Embryonic facial prominence (tissue), 1 donor: ENCODE data around the gene ADCY4.

ENCODE experiments used
- DNase-seq: peaks from one replicate; pipeline ENCODE4 v3.0.0-alpha.2; 2016; ENCODE audit errors: extremely low spot score

ADCY4 gene

DNA sequence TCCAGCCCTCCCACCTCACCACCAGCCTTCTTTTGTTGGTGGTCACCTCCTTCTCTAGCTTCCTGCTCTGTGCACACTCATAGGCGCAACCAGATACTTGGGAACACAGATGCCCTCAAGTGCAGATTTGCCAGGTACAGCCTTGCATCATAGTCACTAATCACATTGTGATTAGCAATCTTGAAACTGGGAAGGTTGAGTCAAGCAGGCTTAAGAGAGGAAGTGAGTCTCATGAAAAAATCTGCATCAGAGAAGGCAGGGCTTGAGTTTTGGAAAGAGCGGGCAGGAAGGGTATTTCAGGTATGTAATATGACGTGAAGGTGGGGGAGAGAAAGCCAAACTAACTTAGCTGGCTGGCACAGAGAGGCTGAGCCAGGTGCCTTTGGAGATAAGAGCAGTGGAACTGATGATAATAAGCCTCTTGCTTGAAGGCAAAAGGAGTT is 60.7 kb downstream of the ADCY4 start:
- DNase-seq: no peak

DNA sequence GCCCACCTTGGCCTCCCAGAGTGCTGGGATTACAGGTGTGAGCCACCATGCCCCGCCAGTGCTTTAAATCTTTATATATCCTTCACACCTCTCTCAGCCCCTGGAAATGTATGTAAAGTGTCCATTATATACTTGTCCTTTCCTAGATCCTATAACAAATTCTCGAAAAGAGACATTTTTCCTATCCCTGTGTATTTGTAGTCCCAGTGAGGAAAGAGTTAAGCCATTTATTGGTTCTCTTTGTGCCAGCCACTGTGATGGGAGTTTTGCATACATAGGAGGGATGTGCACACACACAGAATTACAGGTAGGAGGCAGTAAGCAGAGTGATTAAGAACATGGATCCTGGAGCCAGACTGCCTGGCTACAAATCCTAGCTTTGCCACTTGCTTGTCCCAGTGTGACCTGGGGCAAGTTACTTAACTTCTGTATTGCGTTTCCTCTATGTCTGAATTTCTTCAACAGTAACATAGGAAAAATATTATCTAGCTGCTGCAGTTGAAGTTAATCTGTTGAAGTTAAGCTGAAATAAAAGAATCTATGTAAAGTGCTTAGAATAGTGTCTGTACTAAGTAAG is 61.4 kb downstream of the ADCY4 start:
- no peak for DNase-seq

GRCh38 chr14:24272467-24272866 is 62.4 kb downstream of the ADCY4 start:
- no peak for DNase-seq

DNA sequence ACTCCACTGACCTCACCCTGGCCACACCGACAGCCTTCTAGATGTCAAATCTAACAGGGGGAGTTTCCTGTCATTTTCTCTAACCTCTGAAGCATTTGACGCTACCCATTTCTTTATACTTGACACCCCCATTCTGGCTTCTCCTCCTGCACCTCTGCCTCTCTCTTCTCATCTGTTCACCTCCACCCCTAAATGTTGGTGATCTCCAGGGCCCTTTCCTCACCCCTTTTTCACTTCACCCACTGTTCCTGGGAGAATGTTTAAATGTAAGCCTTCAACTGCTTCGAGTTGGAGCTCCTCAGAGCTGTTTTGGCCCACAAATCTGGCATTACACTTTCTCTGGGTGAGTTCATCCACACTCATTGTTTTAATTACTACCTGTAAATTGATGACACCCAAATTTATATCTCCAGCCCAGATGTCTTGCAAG is 63.0 kb downstream of the ADCY4 start:
- no peak for DNase-seq

GRCh38 chr14:24271134-24271833 is 63.6 kb downstream of the ADCY4 start, which contains the start of gene RABGGTA:
TSS of gene RABGGTA (minus strand) at chr14:24271597. CDS start at chr14:24271115, 482 bp downstream.
- DNase-seq: peak; percentile 84

DNA sequence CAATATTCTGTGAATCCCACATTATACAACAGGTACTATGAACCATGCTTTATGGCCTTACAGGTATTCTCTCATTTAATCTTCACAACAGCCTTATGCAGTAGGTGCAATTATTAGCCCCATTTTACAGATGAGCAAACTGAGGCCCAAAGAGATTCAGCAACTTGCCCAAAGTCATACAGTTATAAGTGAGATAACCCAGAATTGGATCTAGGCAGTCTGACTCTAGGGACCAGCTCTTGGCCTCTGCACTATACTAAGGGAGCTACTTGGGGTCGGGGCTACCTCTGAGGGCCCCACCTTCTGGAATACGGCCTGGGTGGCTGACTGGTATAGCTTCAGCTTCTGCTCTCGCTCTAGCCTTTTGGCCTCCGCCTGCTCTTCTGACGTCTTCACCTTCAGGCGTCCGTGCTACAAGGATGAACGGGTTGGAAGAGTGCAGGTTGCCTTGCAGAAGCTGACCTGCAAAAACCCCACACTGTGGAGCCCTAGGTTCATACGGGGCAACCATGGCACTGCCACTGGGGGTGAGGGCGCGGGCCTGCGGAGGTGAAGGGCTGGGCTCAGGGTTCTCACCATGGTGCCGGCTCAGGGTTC is 64.2 kb downstream of the ADCY4 start:
- DNase-seq: no peak

GRCh38 chr14:24269910-24270536 is 64.8 kb downstream of the ADCY4 start:
- no peak for DNase-seq

DNA sequence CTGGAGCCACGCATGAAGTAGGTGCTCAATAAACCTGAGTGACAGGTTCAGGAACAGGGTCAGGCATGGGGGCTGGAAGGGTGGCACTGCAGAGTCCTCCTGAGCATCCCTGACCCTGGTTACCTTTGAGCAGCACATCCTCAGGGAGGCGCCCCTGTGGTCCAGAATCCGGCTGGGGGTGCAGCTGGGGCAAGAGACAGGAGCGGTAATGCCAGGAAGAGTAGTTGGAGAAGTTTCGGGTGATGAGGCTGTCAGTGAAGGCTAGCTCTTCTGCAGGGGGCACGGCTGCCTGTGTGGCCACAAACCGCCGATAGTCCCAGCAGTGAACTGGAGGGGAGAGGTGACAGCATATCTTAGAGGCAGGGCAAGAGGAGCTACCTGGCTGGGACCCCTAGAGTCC is 65.5 kb downstream of the ADCY4 start:
- DNase-seq: no peak
